HG03565 (cell line): ENCODE results near the gene ZNF385C.
A peak's percentile ranks its signal among the peaks of the same experiment; 100 is the strongest.
"Not testable (repeated sequence)": the region's sequence is repeated elsewhere in the genome, so short reads cannot be mapped to it uniquely, and the experiment has no call there.

Source experiments
- ATAC-seq: cut with Tn5 transposase; IDR thresholded peaks from one replicate; pipeline ENCODE4 v1.9.1; 2021; ENCODE audit warnings: mild to moderate bottlenecking, moderate library complexity; ENCODE audit not compliant: unreplicated experiment

ZNF385C gene

GRCh38 chr17:42025191-42025579 lies 73.1 kb downstream of the ZNF385C start:
- ATAC-seq, result no peak

GRCh38 chr17:42023524-42024349 lies 74.5 kb downstream of the ZNF385C start:
- no peak for ATAC-seq

GRCh38 chr17:42020845-42021244 lies 77.4 kb downstream of the ZNF385C start:
- not testable (repeated sequence) for ATAC-seq

- ATAC-seq, result peak; percentile 37
These were observed 78.5 kb downstream of the ZNF385C start, which contains the start of gene NKIRAS2 for GRCh38 chr17:42019509-42020404. Gene NKIRAS2 (plus strand): TSS chr17:42020090. CDS start chr17:42021578, 1,488 bp downstream.

DNA sequence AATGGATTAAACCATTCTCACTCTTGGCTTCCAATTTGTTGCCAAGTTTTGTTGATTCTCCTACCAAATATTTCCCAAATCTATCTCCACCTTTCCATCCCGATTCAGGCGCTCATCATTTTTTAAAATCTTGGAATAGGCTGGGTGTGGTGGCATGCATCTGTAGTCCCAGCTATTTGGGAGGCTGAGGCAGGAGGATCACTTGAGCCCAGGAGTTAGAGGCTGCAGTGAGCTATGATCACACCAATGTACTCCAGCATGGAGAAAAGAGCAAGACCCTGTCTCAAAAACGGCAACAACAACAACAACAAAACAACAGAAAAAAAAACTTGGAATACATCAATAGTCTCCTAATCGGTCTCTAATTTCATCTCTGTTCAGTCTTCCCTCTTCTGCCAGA lies 79.3 kb downstream of the ZNF385C start:
- ATAC-seq, result no peak

- no peak for ATAC-seq
These were observed 79.9 kb downstream of the ZNF385C start for GRCh38 chr17:42018339-42018738.

GRCh38 chr17:42017866-42018200 lies 80.4 kb downstream of the ZNF385C start:
- no peak for ATAC-seq

GRCh38 chr17:42016941-42017865 lies 81.1 kb downstream of the ZNF385C start, which contains the start of gene DNAJC7:
Gene DNAJC7 (minus strand): TSS chr17:42017439. CDS start chr17:42017416, 23 bp downstream.
- peak; percentile 69 for ATAC-seq

DNA sequence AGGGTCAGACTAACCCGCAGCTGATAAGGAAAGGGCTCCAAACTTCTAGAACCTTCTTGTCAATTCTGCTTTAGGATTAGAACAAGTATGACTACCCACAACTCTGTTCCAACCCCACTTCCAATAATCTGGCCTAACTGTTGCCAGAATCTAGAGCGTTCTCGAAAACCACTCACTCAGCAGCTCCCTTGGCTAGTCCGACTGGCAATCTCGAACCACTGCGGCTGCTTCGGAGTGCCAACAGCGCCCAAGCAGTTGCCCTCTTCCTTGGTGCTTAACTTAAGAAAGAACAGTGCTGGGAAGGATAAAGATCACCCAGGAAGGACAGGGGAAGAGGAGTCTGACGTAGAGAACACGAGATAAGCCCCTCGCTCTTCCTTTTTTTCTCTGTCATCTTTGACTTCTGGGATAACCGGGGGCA lies 81.9 kb downstream of the ZNF385C start:
- no peak for ATAC-seq

DNA sequence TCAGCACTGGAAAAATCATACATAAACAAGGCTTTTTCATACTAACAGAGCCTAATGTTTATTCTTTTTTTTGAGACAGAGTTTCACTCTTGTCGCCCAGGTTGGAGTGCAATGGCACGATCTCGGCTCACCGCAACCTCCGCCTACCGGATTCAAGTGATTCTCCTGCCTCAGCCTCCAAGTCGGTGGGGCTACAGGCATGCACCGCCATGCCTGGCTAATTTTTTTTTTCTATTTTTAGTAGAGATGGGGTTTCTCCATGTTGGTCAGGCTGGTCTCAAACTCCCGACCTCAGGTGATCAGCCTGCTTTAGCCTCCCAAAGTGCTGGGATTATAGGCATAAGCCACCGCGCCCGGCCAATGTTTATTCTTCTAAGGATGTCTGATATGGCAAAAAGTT lies 84.5 kb downstream of the ZNF385C start:
- not testable (repeated sequence) for ATAC-seq

DNA sequence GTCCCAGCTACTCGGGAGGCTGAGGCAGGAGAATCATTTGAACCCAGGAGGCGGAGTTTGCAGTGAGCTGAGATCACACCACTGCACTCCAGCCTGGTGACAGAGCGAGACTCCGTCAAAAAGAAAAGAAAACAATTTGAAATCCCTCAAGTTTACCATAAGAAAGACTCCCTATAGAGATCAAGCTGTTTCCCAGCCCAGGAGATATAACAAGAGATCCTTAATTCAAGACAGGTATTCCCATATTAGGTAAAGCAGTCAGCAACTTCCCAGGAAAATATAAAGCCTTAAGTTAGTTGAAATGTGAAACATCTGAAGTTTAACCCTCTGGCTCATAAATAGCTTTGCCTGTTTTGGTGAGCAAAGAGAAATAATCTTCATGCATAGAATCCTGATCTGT lies 85.9 kb downstream of the ZNF385C start:
- not testable (repeated sequence) for ATAC-seq

- no peak for ATAC-seq
These were observed 87.3 kb downstream of the ZNF385C start for GRCh38 chr17:42010898-42011516.

GRCh38 chr17:42010266-42010680 lies 88.0 kb downstream of the ZNF385C start:
- ATAC-seq, result not testable (repeated sequence)

- ATAC-seq, result no peak
These were observed 89.1 kb downstream of the ZNF385C start for GRCh38 chr17:42009170-42009569.

DNA sequence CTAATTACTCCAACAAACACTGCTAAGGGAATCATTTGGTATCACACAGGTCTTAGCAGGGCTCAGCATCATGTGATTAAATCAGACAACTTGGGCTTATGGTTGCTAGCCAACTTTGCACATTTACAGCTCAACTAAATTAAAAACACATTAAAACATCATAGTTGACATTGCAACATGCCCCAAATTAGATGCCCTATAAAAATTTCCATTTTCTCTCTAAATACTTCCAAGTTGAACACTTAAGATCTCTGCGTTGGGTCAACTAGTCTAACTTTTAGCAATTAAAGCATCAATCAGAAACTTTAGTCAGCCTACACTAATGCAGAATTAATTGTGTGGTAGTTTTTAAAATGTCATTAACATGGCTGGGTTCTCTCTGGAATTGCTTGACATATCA lies 93.1 kb downstream of the ZNF385C start:
- ATAC-seq, result no peak

DNA sequence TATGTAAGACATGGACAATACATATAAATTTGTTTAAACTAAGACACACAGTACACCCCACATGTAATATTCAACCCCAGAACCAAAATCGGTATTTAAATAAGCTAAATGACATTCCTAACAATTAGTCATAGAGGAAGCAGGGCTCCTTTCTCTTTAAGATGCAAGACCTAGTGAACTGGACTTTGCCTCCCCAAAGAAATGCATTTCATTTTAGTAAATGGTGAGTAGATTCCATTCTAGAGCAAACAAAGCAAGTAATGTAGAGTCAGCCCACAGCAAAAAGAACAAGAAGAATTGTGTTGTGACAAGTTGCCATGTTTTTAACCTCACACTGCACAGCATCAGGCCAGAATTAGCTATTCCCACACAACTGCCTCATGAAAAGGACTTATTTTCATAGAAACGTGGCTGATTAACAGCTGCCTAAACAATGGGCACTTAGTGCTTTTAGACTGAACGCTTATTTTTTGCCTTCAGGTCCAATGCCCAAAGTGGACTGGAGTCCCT lies 95.4 kb downstream of the ZNF385C start:
- no peak for ATAC-seq

GRCh38 chr17:42002175-42002791 lies 96.0 kb downstream of the ZNF385C start:
- ATAC-seq, result no peak

DNA sequence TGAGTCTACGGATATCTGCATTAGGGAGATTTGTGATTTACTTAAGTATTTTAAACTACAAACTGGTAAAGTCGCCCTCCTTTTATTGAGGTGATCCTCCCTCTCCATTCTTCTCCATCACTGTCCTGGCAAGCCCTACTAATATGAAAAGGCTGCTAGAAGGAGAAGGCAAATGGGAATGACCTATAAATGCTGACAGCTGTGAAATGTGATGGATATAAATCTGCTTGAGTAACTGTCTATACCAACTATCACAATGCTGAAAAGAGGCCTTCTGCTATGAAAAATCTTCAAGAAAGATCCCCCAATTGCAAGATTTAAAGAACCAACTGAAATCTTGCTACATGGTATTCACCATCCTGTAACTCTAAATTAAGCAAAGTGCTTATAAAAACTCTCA lies 96.5 kb downstream of the ZNF385C start:
- ATAC-seq, result no peak

DNA sequence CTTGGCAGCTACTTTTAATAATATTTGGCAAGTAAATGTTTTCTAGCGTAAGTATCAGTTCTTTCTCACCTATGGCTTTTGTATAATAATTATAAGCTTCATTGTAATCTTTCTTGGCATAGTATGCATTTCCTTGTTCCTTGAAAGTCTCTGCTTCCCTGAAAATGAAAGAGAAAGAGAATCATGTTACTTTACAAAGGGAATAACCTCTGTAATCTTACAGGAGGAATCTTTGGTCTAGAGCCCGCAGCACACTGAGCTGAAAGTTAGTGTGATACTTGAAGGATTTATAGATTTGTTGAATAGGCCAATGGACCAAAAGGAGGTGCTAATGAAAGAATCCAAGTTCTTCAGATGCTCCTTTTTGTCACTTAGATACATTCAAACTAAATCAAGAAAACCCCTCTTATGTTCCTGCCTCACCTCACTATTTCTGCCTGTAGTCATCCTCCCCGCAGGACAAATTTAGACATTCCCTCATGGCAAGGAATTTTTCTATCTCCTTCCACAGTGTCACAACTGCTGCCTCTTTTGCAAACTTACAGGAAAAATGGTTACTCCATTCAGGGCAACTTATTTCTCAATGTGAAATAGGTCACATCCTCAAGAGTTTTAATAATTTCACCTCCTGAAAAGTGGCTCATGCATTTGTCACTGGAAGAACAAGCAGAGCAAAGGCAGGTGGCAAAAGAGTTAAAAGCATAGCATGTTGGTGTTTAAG lies 97.7 kb downstream of the ZNF385C start:
- ATAC-seq, result no peak
